HG03066 (cell line): ENCODE data around the gene MUC5AC.

Experiments used
- ATAC-seq: cut with Tn5 transposase; IDR thresholded peaks from one replicate; pipeline ENCODE4 v1.9.1; 2021; ENCODE audit warnings: low read depth; ENCODE audit not compliant: unreplicated experiment

Gene MUC5AC

DNA sequence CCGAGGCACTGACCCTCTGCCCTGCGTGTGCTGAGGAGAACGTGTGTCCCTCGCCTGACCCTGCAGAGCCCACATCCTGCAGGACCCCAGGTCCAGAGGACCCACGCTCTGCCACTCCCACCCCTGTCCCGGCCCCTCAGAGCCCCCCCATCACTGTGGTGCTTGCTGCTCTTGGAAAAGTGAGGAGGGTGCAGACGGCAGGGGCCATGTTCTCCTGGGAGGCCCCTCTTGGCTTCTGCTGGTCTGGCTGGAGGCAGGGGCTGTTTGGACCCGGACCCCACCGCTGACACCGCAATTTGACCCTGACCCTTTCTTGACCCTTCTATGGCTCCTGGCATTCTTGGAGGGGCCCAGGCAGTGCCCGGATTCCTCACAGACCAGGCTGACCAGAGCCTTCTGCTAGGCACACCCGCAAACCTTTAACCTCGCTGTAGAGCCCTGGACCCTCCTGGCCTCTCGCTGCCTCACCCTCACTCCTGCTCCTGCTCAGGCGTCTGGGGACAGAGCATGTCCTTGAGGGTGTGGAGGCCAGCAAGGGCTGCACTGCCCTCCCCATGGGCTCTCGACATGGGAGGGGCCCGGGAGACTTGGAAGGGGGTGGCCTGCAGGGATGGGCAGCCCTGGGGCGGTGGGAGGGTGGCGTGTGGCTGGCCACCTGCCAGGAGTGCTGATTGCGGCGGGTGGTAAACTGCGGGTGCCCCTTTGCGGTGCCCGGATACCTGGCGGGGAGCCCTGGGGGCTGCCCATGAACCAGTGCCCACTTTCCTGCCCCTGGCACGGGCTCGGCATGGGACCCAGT is 37.0 kb upstream of the MUC5AC start:
- no peak for ATAC-seq

DNA sequence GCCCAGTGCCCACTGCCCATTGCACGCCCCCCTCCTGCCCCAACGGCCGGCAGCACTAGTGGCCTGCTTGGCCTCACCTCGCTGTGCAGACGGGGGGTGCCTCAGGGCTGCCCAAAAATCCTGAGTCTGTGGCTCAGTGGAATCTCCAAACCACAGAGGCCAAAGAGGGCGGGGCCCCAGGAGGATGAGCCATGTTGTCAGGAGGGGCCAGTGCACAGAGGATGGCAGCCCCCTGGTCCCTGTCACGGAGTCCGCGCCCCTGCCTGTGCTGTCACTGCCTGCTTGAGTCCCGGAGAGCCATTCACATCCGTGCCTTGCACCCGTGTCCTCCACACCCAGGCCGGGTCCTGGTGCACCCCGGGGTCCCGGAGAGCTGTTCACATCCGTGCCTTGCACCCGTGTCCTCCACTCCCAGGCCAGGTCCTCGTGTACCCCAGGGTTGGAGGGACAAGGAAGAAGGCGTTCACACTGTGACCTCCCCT is 36.4 kb upstream of the MUC5AC start:
- no peak for ATAC-seq

DNA sequence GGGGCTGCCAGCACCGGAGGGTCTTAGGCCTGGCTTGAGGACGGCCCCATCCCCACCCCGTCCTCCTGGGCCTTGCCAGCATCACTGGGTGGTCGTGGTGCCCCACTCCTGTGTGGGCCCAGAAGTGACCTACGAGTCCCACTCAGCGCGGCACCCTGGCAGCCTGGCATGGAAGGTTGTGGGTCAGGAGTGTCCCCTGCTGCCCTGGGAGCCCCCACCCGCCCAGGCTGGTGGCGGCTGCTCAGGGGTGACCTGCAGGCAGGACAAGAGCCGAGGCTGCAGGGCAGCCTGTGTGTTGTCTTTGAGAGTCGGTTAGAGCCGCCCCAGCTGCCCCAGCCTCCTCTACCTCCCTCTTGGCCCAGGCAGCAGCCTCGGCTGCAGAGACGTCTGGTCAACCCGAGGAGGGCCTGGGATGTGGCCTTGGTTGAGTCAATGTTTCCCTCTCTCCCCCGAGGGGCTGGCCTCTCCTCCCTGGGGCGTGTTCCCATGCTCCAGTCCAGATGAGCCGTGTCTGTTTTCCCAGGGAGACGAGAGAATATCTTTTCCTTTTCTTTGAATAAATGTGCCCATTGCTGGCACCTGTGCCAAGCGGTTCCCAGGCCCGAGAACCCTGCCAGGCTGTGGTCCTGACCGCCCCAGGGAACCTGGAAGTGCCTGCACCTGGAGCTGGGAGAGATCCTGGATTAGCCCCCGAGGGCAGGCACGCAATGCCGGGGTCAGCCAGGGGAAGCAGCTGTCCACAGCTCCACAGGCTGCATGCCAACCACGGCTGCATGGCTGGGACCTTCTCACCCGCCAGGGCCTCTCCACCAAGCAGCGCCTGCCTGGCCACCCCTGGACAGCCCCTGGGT is 35.7 kb upstream of the MUC5AC start:
- ATAC-seq, result no peak

DNA sequence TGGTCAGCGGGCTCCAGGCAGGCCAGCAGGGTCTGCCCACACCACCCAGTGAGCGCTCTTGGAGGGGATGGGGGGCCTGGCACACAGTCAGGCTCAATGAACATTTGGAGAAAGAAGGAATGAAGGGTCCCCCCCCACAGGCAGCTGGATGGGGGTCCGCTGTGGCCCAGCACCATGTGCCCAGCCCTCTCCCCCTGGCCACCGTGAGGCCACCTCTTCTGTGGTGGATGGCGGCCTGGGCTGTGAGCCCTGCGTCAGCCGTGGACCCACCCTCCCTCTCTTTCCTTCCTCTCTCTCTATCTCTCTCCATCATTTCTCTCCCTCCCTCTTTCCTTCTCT is 35.1 kb upstream of the MUC5AC start:
- ATAC-seq, result no peak

DNA sequence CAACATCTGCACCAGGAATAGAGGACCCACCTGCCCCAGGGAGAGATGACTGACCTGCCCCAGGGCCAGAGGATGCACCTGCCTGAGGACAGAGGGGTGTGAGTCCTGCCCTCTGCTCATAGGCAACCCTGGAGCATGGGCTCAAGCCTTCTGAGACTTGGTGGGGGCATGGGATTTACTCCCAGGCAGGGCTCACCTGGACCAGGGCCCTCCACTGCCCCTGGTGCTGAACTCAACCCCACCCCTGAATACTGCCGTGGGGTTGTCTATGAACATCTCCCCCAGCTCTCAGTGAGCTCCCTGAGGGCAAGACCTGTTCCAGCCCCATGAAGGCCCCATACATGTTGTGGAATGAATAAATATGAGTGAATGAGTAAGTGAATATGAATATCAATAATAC is 33.8 kb upstream of the MUC5AC start:
- no peak for ATAC-seq

DNA sequence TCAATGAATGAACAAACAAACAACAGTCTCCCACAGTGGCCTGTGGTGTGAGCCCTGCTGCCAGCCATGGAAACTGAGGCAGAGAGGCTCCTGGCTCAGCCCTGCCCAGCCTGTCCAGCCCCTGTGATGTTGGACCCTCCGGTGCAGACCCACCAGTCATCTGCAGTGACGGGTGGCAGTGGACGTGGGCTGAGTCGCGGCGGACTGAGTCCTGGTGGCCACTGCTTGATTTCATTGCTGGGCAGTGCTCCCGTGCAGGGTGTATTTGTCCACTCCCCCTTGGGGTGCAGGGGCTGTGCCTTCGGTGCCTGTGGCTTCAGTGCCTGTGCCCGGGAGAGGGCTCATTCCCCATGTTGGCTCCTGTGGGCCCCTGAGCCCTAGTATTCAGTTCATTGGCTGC is 31.9 kb upstream of the MUC5AC start:
- no peak for ATAC-seq

DNA sequence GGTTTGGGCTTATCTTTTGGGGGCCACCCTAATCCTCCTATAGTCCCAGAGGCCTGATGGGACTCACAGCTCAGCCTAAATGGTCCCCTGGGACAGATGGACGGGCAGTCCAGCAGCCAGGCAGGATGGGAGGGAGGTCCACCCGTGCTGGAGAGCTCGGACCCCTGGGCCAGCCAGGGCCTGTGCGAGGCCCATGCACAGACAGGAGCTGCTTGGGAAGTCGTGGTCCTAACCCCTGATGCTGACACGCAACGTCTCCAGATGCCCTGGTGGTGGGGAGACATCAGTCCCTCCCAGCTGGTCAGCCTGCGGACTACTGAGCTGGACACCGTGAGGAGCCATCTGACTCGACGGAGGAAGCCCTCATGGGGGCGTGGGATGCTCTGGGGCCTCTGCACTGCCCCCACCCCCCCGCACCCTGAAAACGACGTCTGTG is 31.2 kb upstream of the MUC5AC start:
- ATAC-seq, result no peak

DNA sequence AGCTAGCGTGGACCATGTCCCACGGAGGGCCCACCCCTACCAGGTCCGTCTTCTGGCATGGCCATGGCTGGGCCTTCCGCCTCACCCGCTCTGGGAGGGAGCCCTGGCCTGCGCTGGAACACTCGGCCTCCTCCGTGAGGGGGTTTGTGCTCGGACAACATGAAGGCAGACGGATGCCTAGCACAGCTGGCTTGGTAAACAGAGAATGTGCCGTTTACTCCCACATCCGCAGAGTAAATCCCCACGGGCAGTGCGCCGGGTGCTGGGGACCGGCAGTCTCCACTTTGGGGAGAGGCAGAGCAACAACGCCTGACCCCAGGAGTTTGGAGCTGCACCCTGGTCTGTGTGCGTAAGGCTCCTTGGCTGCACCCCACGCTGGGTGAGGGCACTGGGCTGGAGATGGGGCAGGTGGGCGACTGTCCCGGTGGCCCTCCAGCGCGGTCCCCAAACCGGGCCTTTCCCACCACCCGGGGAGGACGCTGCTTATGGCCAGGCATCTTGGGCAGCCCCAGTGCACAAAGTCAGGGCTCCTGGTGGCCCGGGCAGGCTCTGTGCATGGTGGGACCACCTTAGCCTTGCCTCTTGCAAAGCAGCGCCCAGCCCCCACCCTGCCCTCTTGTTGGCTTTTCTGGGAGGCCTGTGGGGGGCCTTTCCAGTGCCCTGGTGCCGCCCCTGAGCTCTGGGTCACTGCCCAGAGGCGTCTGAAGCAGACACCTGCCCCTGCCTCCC is 30.7 kb upstream of the MUC5AC start:
- no peak for ATAC-seq

DNA sequence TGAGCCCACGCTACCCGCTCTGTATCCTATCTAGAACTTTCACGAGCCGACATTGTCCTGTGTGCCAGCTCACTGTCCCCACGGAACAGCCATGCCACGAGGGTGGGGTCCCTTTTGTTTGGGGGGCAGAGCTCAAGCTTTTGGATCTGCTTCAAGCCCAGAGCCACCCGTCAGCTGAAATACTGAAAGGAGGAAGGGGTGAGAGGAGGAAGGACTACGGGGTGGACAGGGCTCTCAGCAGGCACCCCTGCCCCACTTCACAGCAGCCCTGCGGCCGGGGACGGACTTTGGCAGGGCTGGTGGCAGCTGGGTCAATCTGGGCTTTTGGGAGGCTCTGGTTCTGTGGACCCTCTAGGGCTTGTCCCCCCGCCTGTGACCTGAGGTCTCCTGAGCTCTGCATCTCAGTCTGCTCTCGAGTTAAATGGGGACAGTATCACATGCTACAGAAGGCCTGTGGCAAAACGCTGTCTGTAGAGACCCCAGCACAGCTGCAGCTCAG is 30.0 kb upstream of the MUC5AC start:
- no peak for ATAC-seq

DNA sequence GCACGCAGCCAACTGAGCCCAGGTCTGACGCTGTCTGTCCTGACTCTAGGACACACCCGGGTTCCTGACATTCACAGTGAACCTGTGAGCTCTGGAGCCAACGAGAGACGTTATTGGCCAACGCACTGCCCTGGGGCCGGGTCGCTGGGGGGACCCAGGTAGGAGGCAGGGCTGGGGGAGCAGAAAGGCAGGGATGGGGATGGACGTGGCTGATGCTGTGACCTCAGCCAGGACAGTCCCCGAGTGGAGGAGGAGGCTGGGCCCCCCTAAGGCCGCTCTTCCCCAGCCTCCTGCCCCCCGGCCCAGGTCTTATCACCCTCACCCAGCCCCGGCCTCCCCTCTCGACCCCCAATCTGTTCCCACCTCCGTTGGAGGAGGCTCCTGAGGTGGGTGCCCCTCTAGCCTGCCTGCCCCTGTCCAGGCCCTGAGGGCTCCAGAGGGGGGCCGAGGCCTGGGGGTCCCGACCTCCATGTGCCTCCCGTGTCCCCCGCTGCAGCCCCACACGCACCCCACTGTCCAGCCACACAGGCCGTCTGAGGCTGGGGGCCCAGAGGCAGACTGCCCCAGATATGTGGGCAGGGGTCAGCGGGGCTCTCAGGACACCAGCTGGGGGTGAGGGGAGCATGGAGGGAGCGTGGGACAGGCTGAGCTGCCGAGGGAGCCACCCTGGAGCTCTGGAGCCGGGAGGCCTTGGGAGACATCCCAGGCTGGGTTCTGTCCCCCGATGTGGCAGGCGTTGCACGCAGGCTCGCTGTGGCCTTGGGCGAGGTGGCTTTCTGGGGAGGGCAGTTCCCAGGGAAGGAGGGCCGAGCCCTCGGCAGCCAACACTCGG is 29.2 kb upstream of the MUC5AC start:
- ATAC-seq, result no peak

DNA sequence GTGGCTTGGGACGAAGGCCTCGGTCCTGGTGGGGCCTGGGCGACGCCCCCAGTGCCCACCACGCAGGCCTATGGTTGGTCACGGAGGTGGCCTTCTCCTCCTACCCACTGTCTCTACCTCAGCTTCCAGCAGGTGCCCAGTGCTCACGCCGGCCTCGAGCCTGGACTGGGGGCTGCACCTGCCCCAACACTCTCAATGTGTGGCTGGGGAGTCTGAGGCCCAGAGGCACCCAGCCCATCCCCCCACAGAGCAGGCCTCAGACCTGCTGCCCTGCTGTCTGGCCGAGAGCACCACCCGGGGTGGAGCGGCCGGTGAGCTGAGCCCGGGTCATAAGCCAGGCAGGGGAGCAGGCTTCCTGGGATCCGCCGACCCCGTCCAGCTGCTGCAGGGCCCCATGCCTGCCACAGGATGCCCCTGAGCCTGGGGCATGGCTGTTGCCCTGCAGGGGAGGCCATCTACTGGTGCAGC is 28.6 kb upstream of the MUC5AC start:
- ATAC-seq, result no peak

DNA sequence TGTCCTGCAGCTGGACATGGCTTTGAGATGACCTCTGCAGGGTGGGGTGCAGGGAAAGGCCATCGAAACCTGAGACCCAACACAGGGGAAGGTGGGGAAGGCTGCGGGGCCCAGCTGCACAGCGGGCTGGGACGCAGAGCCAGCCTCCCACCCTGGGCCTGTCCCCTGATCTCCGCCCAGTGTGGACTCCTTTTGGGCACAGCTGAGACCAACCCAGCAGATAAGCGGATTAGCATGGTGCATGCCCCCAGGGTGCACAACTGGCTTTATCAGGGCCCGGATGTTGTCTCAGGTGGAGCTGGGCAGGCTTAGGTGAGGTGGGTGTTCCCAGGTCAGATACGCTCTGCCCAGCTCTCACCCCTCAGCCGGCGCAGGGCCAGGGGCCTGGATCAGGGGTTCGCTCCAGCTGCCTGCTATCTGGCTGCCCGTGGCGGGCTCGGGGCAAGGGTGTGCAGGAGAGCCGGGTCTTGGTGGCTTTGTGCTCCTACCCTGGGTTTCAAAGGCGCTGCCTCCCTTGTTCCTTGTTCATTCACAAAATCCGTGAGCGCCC is 28.1 kb upstream of the MUC5AC start:
- no peak for ATAC-seq

DNA sequence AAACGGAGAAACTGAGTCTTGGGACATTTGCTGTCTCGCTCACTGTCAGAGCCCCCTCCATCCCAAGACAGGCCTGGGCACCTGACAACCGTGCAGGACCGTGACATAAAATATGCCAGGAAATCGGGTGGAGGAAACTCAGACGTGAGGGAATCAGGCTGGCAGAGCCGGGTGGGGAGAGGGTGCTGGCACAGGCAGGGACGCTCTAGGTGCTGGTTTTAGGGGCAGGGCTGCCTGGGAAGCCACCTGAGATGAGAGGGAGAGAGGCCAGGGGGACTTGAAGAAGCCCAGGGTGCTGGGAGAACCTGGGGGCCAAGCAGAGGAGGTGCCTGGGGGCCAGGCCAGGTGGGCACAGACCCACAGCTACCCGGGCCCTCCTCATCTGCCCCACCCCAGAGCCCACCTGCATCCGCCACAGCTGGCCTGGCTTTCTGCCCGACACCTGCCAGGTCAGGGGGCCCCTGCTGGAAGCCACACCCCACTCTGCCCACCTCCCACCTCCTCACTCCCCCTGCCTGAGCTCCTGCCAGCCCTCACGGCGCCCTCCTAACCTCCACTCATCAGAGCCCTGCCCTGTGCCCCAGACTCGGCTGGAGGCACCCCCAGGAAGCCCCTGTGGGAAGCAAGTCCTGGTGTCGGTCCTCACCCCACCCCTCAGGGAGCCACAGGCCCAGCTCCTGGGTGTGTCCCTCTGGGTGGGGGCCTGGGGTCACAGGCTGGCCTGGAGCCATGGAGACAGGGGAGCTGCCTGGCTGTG is 27.3 kb upstream of the MUC5AC start:
- no peak for ATAC-seq

DNA sequence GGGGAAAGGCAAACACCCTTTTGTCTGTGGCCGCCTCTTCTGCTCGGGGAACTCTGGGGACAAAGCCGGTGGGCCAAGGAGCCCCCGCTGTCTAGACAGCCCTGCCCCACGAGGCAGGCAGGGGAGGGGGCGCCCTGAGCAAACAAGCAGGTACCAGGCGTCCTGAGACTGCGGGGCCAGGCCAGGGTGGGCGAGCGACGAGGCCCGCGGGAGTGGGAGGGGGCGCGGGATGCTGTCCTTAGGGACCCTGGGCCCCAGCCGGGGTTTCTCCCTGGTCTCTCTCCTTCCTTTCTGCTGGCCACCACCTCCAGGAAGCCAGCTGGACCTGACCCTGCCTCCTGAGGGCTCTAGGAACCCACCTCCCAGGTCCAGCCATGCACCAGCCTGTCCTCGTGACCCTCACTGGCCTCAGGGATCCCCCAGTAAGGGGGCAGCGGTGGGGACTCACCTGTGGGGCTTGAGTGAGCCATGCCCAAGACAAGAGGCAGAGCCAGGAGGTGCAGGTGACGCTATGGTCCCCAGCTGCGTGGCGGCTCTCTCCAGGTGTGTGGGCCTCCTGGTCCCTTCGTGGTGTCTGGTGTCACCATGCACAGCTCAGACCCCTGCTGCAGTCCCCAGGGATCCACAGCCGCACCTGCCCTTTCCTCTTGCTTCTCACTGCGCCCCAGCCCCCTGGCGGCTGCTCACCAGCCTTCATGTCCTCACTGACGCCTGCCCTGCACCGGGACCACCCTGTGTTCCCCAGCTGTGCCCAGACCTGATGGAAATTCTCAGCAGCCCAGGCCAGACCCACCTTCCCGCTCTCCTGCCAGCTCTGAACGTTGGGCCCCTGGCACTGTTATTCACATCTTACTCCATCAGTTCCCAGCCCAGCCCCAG is 26.5 kb upstream of the MUC5AC start:
- ATAC-seq, result no peak

DNA sequence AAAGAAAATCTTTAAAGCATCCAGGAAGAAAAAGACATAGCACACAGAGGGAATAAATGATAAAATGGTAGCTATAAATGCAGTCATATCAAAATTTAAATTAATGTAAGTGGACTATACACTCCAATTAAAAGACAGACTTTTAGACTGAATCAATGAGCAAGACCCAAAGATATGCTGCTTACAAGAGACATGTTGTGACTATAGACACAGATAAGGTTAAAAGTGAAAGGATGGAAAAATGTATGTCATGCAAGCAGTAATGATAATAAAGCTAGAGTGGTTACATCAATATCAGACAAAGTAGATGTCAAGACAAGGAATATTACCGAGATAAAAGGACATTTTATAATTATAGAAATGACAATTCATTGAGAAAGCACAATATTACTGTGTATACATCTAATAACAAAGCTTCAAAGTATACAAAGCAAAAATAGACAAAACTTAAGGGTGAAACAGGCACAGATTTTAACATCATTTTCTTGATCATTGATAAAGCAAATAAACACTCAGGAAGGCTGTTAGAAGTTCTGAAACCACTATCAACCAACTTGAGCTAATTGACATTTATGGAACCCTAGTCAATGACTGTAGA is 22.8 kb upstream of the MUC5AC start:
- ATAC-seq, result no peak

DNA sequence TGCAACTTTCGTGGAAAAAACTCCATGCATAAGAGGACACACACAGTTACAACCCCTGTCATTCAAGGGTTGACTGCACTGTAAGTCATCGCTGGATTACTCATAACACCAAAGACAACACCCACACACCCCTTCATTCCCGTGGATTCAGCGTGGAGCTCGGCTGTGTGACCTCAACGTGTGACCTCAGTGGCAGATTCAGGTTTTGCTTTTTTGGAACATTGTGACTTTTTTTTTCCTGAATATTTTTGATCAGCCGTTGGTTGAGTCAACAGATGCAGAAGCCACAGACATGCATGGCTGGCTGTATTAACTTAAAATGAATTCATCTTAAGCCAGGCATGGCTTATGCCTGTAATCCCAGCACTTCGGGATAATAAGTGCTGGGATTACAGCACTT is 19.7 kb upstream of the MUC5AC start:
- ATAC-seq, result no peak

DNA sequence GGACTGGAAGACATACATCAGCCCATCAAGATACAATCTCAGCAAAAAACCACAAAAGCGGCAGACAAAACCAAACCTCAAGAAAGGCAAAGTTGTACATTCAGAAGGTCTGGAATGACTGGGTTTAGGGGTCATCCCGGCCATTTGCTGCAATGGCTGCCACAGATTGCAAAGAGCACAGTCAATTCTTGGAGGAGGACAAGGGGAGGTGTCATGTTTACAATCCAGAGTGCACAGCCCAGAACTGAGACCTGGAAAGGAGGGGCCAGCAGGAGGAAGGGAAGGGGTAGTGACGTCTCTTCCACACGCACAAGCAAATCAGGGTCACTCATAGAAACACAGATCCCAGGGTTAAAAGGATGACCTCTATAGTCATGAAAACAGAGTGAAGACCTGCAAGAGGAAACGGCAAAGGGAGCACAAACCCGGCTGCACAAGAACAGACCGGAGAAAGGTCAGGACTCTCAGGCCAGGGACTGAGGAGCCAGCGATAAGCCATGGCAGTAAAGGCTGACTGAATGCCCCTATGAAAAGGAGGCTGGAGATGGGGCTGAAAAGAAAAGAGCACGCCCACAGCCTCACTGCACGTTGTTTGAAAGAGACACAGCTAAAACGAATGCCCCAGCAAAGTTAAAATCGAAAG is 18.2 kb upstream of the MUC5AC start:
- no peak for ATAC-seq
